HepG2 (cell line): ENCODE data around the gene ARMC2. TPM values are rescaled to one million over a fixed set of nuclear protein-coding genes. Genes with fewer than 3 reads are reported as not detected.

Experiments used
- AGO2 ChIP-seq: fragments of 200-400 bp; formaldehyde crosslinking; optimal IDR thresholded peaks from 2 replicates; pipeline ENCODE3; 2017; ENCODE audit warnings: mild to moderate bottlenecking, low read depth, low read length, moderate library complexity
- ATM ChIP-seq: fragments of 450-650 bp; IDR thresholded peaks from 2 replicates; pipeline ENCODE4 v1.7.1; 2017; ENCODE audit warnings: mild to moderate bottlenecking, borderline replicate concordance
- CBX2 ChIP-seq, 2 experiments: fragments of 200-600 bp in 1 of 2; sonication (generic); formaldehyde crosslinking in 1 of 2; IDR thresholded peaks; 2 replicates each; pipeline versions ENCODE4 v1.7.0 to v1.8.1; 2018 to 2022; ENCODE audit warnings: low read depth in 2 of 2, low read length in 1 of 2, mild to moderate bottlenecking in 1 of 2, missing genetic modification reagents in 1 of 2
- CHD2 ChIP-seq: IDR thresholded peaks from 2 replicates; pipeline ENCODE4 v1.6.1; 2011; ENCODE audit warnings: low read depth, low read length, improper control_type of control experiment
- GATAD2A ChIP-seq: IDR thresholded peaks from 2 replicates; pipeline ENCODE4 v1.6.1; 2016
- JARID2 ChIP-seq: sonication (generic); formaldehyde crosslinking; IDR thresholded peaks from 2 replicates; pipeline ENCODE4 v1.8.1; 2023; ENCODE audit warnings: missing genetic modification reagents, inconsistent platforms; ENCODE audit not compliant: insufficient replicate concordance
- JUND ChIP-seq: sonication (generic); formaldehyde crosslinking; IDR thresholded peaks from 2 replicates; pipeline ENCODE4 v1.8.0; 2022; ENCODE audit warnings: mild to moderate bottlenecking, missing genetic modification reagents
- LCORL ChIP-seq, 2 experiments: fragments of 450-650 bp in 1 of 2; sonication (generic) in 1 of 2; formaldehyde crosslinking in 1 of 2; IDR thresholded peaks; 2 replicates each; pipeline versions ENCODE4 v1.5.0 to v1.6.1; 2017 to 2020; ENCODE audit warnings: antibody characterized with exemption in 1 of 2, missing genetic modification reagents in 1 of 2
- MXI1 ChIP-seq: IDR thresholded peaks from 3 replicates; pipeline ENCODE4 v1.6.1; 2012; ENCODE audit warnings: low read depth, low read length, inconsistent platforms, borderline replicate concordance
- NR1H2 ChIP-seq: sonication (generic); formaldehyde crosslinking; IDR thresholded peaks from 2 replicates; pipeline ENCODE4 v1.8.1; 2022; ENCODE audit warnings: low read depth, missing genetic modification reagents, borderline replicate concordance
- NR2C2 ChIP-seq: sonication (generic); formaldehyde crosslinking; IDR thresholded peaks from 2 replicates; pipeline ENCODE4 v1.4.0; 2020; ENCODE audit warnings: missing genetic modification reagents, mild to moderate bottlenecking, moderate library complexity, borderline replicate concordance
- PBX2 ChIP-seq: IDR thresholded peaks from 2 replicates; pipeline ENCODE4 v1.6.1; 2016; ENCODE audit warnings: control low read depth
- PCBP2 ChIP-seq: fragments of 200-400 bp; formaldehyde crosslinking; optimal IDR thresholded peaks from 2 replicates; pipeline ENCODE3; 2018; ENCODE audit warnings: low read length, low read depth; ENCODE audit not compliant: poor library complexity, severe bottlenecking
- PLRG1 ChIP-seq: fragments of 450-650 bp; conservative IDR thresholded peaks from 2 replicates; pipeline ENCODE4 v1.6.1; 2016
- SRSF9 ChIP-seq: fragments of 200-400 bp; formaldehyde crosslinking; IDR thresholded peaks from 2 replicates; pipeline ENCODE4 v1.6.1; 2018; ENCODE audit warnings: borderline replicate concordance, mild to moderate bottlenecking, low read depth, low read length; ENCODE audit not compliant: insufficient read depth, poor library complexity, severe bottlenecking
- ZNF12 ChIP-seq: sonication (generic); formaldehyde crosslinking; IDR thresholded peaks from 2 replicates; pipeline ENCODE4 v1.5.0; 2020; ENCODE audit warnings: missing genetic modification reagents
- ZNF121 ChIP-seq: sonication (generic); formaldehyde crosslinking; IDR thresholded peaks from 2 replicates; pipeline ENCODE4 v1.5.0; 2020; ENCODE audit warnings: mild to moderate bottlenecking, missing genetic modification reagents
- ZNF235 ChIP-seq: sonication (generic); formaldehyde crosslinking; IDR thresholded peaks from 2 replicates; pipeline ENCODE4 v1.8.1; 2023; ENCODE audit warnings: mild to moderate bottlenecking, missing genetic modification reagents, borderline replicate concordance
- ZNF263 ChIP-seq: sonication (generic); formaldehyde crosslinking; IDR thresholded peaks from 2 replicates; pipeline ENCODE4 v1.4.0; 2020; ENCODE audit warnings: missing genetic modification reagents
- ZNF326 ChIP-seq: sonication (generic); formaldehyde crosslinking; IDR thresholded peaks from 2 replicates; pipeline ENCODE4 v1.4.0; 2020; ENCODE audit warnings: missing genetic modification reagents, borderline replicate concordance
- ZNF414 ChIP-seq: sonication (generic); formaldehyde crosslinking; IDR thresholded peaks from 2 replicates; pipeline ENCODE4 v1.5.0; 2020; ENCODE audit warnings: missing genetic modification reagents
- ZNF687 ChIP-seq: sonication (generic); formaldehyde crosslinking; IDR thresholded peaks from 2 replicates; pipeline ENCODE4 v1.5.1; 2020; ENCODE audit warnings: mild to moderate bottlenecking, missing genetic modification reagents, moderate library complexity
- polyA plus RNA-seq, 8 experiments: library from polyadenylated mRNA; depleted of rRNA in 3 of 8; stranded (reverse) in 7 of 8; unstranded in 1 of 8; fragments of >200 nt; fragmentation: Illumina TruSeq in 4 of 8; extraction: Trizol in 4 of 8; gene quantifications; 2 replicates each; pipeline versions ENCODE4 v1.2.1 to v1.2.3, GENCODE V29; 2011 to 2016; ENCODE audit warnings: low read depth in 4 of 8, missing spikeins in 1 of 8, mixed read lengths in 1 of 8; ENCODE audit not compliant: insufficient read depth in 1 of 8
- total RNA-seq, 5 experiments: library from RNA; depleted of rRNA; stranded (reverse); fragments of >200 nt; fragmentation: Illumina TruSeq; extraction: Trizol; gene quantifications; 2 replicates each; pipeline ENCODE4 v1.2.3, GENCODE V29; 2016; ENCODE audit warnings: low read depth in 1 of 5
- TF ChIP-seq, protein P1 (sequence below): sonication (generic); formaldehyde crosslinking; IDR thresholded peaks from 2 replicates; pipeline ENCODE4 v1.8.1; 2023; ENCODE audit warnings: mild to moderate bottlenecking, moderate library complexity, missing genetic modification reagents

Gene ARMC2
- total and polyA plus RNA-seq, 2 of the 13 experiments (the other 11 are each of a cell fraction or from before 2014, with no cell fraction given), result 1.4 to 3.2 TPM

DNA sequence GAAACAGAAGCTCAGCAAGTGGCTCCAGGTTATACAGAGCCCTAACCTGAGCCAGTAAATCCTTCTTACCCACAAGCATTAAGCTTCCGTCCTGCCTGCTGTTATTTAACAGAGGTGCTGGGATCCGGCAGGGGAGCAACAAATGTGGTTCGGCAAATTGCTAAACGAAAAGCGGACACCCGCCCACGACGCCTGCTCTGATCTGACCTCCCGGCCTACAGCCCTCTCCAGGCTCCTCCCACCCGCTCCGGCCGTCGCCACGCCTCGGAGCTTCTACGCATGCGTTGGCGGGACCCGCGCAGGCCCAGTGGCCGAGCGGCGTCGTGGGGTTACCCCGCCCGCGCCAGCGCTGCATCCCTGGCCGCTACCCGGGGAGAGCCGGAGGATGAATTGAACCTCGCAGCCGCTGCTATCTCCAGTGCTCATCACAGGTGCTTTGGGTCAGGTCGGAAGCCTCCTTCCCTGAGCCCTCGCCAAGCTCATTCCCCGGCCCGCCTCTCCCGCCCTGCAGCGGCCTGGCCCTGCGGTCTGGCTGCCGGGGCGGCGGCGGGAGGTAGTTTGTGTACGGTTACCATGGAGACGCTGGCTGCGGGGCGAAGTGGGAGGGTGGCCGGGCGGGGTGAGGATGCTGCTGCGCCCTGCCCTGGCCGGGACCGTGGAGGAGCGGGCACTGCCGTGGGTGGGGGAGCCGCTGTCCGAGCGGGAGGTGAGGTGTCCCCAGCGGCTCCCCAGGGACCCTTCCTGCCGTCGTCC, at the start of gene ARMC2 (continued):
- peak; percentile 49 for TF ChIP-seq ZNF263 (CRISPR knock-in tag)
- no peak for TF ChIP-seq LCORL (IDR thresholded peaks at IDR 0.05)
- TF ChIP-seq LCORL (CRISPR knock-in tag; IDR thresholded peaks at IDR 0.05), result 0 out of 2 replicates have a peak, but pooled peaks have one; percentile 27
- no peak for TF ChIP-seq ZNF121 (CRISPR knock-in tag)
- TF ChIP-seq ZNF235 (CRISPR knock-in tag), result no peak; the same call in 1 of the 2 replicates
- no peak for TF ChIP-seq JUND (CRISPR knock-in tag)
- TF ChIP-seq, protein P1, sequence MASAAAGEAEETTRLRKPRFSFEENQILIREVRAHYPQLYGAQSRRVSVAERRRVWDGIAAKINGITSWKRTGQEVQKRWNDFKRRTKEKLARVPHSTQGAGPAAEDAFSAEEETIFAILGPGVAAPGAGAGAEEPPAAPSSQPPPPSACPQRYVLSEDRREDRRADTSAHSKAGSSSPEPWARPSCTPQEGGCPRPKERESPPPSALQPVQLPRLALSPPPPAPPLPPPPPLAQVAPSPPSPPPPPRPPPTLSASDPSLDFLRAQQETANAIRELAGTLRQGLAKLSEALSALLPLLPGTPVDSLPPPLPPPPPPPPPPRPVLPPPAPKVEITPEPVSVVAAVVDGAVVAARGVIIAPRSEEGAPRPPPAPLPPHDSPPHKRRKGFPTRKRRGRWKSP (CRISPR knock-in tag), result peak; percentile 68; the same call in 1 of the 2 replicates
- TF ChIP-seq ZNF12, result no peak
- TF ChIP-seq ZNF414 (CRISPR knock-in tag), result no peak
- TF ChIP-seq PBX2, result no peak
- TF ChIP-seq GATAD2A (CRISPR knock-in tag), result no peak
- no peak for TF ChIP-seq CHD2
- peak; percentile 54; the same call in 1 of the 2 replicates for TF ChIP-seq NR2C2 (CRISPR knock-in tag)
- TF ChIP-seq CBX2 (IDR thresholded peaks at IDR 0.05; ENCODE audit: low read depth, low read length), result no peak
- TF ChIP-seq CBX2 (CRISPR knock-in tag; IDR thresholded peaks at IDR 0.05; ENCODE audit: low read depth), result peak; percentile 84; the same call in 1 of the 2 replicates
- no peak for TF ChIP-seq AGO2
- no peak for TF ChIP-seq PCBP2
- peak; percentile 36 for TF ChIP-seq JARID2
- TF ChIP-seq ZNF687 (CRISPR knock-in tag), result peak; percentile 95
- no peak for TF ChIP-seq NR1H2 (CRISPR knock-in tag)
- TF ChIP-seq ATM, result no peak
- TF ChIP-seq SRSF9, result no peak
- TF ChIP-seq MXI1, result peak; percentile 76; the same call in 2 of the 3 replicates
- no peak for TF ChIP-seq ZNF326 (CRISPR knock-in tag)
- no peak for TF ChIP-seq PLRG1
